Measurements from ENCODE around the gene RNU1-2.
"Not testable (repeated sequence)": the region's sequence is repeated elsewhere in the genome, so short reads cannot be mapped to it uniquely, and the experiment has no call there.

GRCh38 chr1:16869996-16870395, 25.8 kb upstream of the RNU1-2 start:
- TF ChIP-seq CTCF (conservative IDR thresholded peaks at IDR 0.05; ENCODE audit: low read length); EZH2phosphoT487 (IDR thresholded peaks at IDR 0.05; ENCODE audit: borderline replicate concordance): not testable (repeated sequence)
